Tibial nerve (tissue), 4 donors: ENCODE data around the gene STAT3. TPM values are rescaled to one million over a fixed set of nuclear protein-coding genes. Genes with fewer than 3 reads are reported as not detected.
"Not testable (repeated sequence)": the region's sequence is repeated elsewhere in the genome, so short reads cannot be mapped to it uniquely, and the experiment has no call there.

Experiments
- DNase-seq, 2 donors: peaks; one replicate each; pipeline ENCODE4 v3.0.0-alpha.2; 2019; ENCODE audit warnings: low spot score in 2 of 2
- H3K27ac ChIP-seq, 4 donors: fragments of 200-600 bp; sonication (generic) in 3 of 4; one replicate each; pipeline ENCODE4 v1.5.1; 2017 to 2019; ENCODE audit warnings: mild to moderate bottlenecking in 1 of 4
- H3K27me3 ChIP-seq, 2 donors: fragments of 200-600 bp; sonication (generic) in 1 of 2; one replicate each; pipeline versions ENCODE4 v1.5.1 to v1.6.0; 2017 to 2019
- H3K36me3 ChIP-seq, 3 donors: fragments of 200-600 bp; sonication (generic); one replicate each; pipeline ENCODE4 v1.5.1; 2018 to 2019
- H3K4me1 ChIP-seq, 4 donors: fragments of 200-600 bp; sonication (generic) in 3 of 4; one replicate each; pipeline ENCODE4 v1.5.1; 2017 to 2019
- H3K4me3 ChIP-seq, 4 donors: fragments of 200-600 bp; sonication (generic) in 3 of 4; one replicate each; pipeline ENCODE4 v1.5.1; 2017 to 2019; ENCODE audit warnings: mild to moderate bottlenecking in 1 of 4, moderate library complexity in 1 of 4
- H3K9me3 ChIP-seq, 4 donors: fragments of 200-600 bp; sonication (generic) in 3 of 4; one replicate each; pipeline ENCODE4 v1.5.1; 2017 to 2019
- CTCF ChIP-seq, 5 experiments: fragments of 200-600 bp in 3 of 5; fragments of 450-650 bp in 2 of 5; sonication (generic) in 3 of 5; IDR thresholded peaks; one replicate each; pipeline ENCODE4 v1.5.1; 2016 to 2019; ENCODE audit warnings: antibody characterized with exemption in 5 of 5, mild to moderate bottlenecking in 3 of 5, moderate library complexity in 2 of 5
- EP300 ChIP-seq, 2 donors: sonication (generic); formaldehyde crosslinking; IDR thresholded peaks; one replicate each; pipeline ENCODE4 v1.6.1; 2017; ENCODE audit warnings: antibody characterized with exemption in 2 of 2, mild to moderate bottlenecking in 1 of 2
- POLR2A ChIP-seq, 2 donors: fragments of 450-650 bp; IDR thresholded peaks; one replicate each; pipeline ENCODE4 v1.6.1; 2017; ENCODE audit warnings: antibody characterized with exemption in 2 of 2, mild to moderate bottlenecking in 2 of 2, moderate library complexity in 2 of 2
- WGBS, 2 donors: methylation state at CpG; one replicate each; pipeline ENCODE4 v1.1.5; 2018; 5-methylcytosine and 5-hydroxymethylcytosine counted together
- total RNA-seq, 4 donors: library from RNA; depleted of rRNA; stranded (reverse); fragments of >200 nt; gene quantifications; one replicate each; pipeline ENCODE4 v1.1.0, GENCODE V29; 2016

The STAT3 gene
- total RNA-seq, 4 donors from 2014 or later: 133 to 322 (median 188) TPM

GRCh38 chr17:42378959-42379594, 9.2 kb downstream of the STAT3 start:
- Histone ChIP-seq H3K27me3 (no peaks in the 10 kb centered on the region), H3K4me3 (peak overlapping the region; percentile 1 to 40 (median 29)), H3K27ac (peak overlapping the region; percentile 61 to 82 (median 72)), H3K4me1 (peaks cover 0 to 85% (median 29%) of the 10 kb centered on the region in 4 donors), H3K9me3 (no peaks in the 10 kb centered on the region), H3K36me3 (peaks cover 0 to 16% (median 0%) of the 10 kb centered on the region in 3 donors)
- WGBS, 2 donors: 9 to 14% methylated on average over 6 of the region's 6 CpGs
- no peak for DNase-seq
- TF ChIP-seq POLR2A (IDR thresholded peaks at IDR 0.05) (no peak), EP300 (IDR thresholded peaks at IDR 0.05) (peak in 1 of 2 donors; percentile 30)

DNA sequence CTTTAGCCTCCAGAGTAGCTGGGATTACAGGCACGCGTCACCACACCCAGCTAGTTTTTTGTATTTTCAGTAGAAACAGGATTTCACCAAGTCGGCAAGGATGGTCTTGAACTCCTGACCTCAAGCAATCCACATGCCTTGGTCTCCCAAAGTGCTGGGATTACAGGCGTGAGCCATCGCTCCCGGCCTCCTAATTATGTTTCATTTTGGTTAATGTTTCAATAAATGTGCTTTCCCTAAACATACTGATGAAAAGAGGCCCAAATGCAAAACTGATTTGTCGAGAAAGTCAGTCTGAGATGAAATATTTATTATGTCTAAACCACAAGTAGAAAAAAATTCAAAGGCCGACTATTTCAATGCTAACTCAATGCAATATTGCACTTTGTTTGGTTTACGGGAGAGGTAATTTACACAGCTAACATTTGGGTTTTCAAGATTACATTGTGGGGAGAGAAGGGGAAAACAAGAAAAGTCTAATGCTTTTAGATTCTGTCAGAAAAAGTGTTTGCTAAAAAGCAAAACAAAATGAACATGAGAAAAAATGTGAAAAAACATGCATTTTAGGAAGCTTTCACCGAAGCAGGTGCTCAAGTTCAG, 9.8 kb downstream of the STAT3 start:
- TF ChIP-seq CTCF (IDR thresholded peaks at IDR 0.05) (no peak), POLR2A (IDR thresholded peaks at IDR 0.05) (no peak), EP300 (IDR thresholded peaks at IDR 0.05) (no peak)
- DNase-seq: no peak
- H3K9me3 ChIP-seq: no peaks in the 10 kb centered on the region
- H3K4me3 ChIP-seq: peak overlapping the region in 3 of 4 donors; percentile 1 to 40 (median 32)
- H3K27ac ChIP-seq: peak overlapping the region; percentile 17 to 82 (median 72)
- no peaks in the 10 kb centered on the region for H3K27me3 ChIP-seq
- peaks cover 0 to 83% (median 30%) of the 10 kb centered on the region in 4 donors for H3K4me1 ChIP-seq
- peaks cover 0 to 10% (median 0%) of the 10 kb centered on the region in 3 donors for H3K36me3 ChIP-seq
- 46 to 55% methylated on average over 10 of the region's 10 CpGs for WGBS, 2 donors

DNA sequence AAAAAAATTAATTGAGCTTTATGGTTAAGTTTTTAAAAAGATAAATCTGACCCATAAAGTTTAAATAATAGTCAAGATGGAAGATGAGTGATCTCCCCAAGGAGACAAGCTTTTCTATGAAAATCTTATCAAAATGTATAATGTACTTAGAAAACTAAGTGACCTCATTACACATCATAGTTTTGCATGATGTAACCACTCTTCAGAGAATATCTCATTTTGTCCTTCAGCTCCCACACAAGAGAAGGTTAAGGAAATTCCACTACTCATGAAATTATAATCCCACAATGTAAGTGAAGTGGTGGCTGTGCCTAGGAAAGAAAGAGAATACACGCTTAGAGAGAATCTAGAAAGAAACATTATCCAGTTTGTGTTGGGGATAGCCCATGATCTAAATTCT, 14.3 kb downstream of the STAT3 start:
- DNase-seq: no peak
- no peak overlapping the region for H3K27ac ChIP-seq
- H3K4me1 ChIP-seq: peaks cover 0 to 49% (median 23%) of the 10 kb centered on the region in 4 donors
- no peak overlapping the region for H3K4me3 ChIP-seq
- H3K36me3 ChIP-seq: peaks cover 0 to 24% (median 0%) of the 10 kb centered on the region in 3 donors
- TF ChIP-seq CTCF (IDR thresholded peaks at IDR 0.05): no peak
- TF ChIP-seq POLR2A (IDR thresholded peaks at IDR 0.05): no peak
- no peak for TF ChIP-seq EP300 (IDR thresholded peaks at IDR 0.05)
- WGBS, 2 donors: 95 to 97% methylated on average over 1 of the region's 1 CpG
- no peaks in the 10 kb centered on the region for H3K9me3 ChIP-seq
- no peaks in the 10 kb centered on the region for H3K27me3 ChIP-seq

DNA sequence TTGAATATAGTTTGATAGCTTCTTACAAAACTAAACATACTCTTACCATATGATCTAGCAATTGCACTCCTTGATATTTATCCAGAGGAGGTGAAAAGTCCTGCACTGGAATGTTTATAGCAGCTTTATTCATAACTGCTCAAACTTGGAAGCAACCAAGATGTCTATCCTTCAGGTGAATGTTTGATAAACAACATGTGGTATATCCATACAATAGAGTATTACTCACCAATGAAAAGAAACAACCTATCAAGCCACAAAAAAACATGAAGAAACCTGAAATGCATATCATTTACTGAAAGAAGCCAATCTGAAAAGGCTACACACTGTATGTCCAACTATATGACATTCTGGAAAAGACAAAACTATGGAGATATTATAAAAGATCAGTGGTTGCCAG, 16.1 kb downstream of the STAT3 start:
- Histone ChIP-seq H3K27me3 (no peaks in the 10 kb centered on the region), H3K9me3 (no peaks in the 10 kb centered on the region), H3K36me3 (peaks cover 0 to 24% (median 0%) of the 10 kb centered on the region in 3 donors), H3K27ac (no peak overlapping the region), H3K4me3 (no peak overlapping the region), H3K4me1 (peaks cover 0 to 46% (median 17%) of the 10 kb centered on the region in 4 donors)
- no peak for TF ChIP-seq POLR2A (IDR thresholded peaks at IDR 0.05)
- TF ChIP-seq CTCF (IDR thresholded peaks at IDR 0.05): no peak
- no peak for TF ChIP-seq EP300 (IDR thresholded peaks at IDR 0.05)
- no peak for DNase-seq

DNA sequence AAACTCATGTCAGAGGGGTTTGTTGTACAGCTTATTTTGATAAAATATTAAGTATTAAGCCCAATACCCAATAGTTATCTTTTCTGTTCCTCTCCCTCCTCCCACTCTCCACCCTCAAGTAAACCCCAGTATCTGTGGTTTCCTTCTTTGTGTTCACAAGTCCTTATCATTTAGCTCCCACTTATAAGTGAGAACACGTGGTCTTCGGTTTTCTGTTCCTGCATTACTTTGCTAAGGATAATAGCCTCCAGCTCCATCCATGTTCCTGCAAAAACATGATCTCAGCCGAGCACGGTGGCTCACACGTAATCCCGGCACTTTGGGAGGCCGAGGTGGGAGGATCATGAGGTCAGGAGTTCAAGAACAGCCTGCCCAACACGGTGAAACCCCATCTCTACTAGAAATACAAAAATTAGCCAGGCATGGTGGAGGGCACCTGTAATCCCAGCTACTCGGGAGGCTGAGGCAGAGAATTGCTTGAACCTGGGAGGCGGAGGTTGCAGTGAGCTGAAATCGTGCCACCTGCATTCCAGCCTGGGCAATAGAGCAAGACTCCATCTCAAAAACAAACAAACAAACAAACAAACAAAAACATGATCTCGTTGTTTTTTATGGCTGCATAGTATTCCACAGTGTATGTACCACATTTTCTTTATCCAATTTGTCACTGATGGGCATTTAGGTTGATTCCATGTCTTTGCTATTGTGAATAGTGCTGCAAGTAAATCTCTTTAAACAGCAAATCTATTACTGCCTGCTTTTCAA, 19.3 kb downstream of the STAT3 start:
- DNase-seq, H3K9me3 ChIP-seq, H3K4me3 ChIP-seq, H3K27me3 ChIP-seq, H3K27ac ChIP-seq: not testable (repeated sequence)
- 77 to 78% methylated on average over 12 of the region's 12 CpGs for WGBS, 2 donors
- Histone ChIP-seq H3K36me3 (peaks cover 0 to 24% (median 0%) of the 10 kb centered on the region in 3 donors), H3K4me1 (peaks cover 0 to 49% (median 32%) of the 10 kb centered on the region in 4 donors)

GRCh38 chr17:42368310-42368709, 19.9 kb downstream of the STAT3 start:
- DNase-seq, H3K27ac ChIP-seq, H3K9me3 ChIP-seq, H3K4me3 ChIP-seq, H3K27me3 ChIP-seq: not testable (repeated sequence)
- 80 to 81% methylated on average over 5 of the region's 5 CpGs for WGBS, 2 donors
- H3K4me1 ChIP-seq: peaks cover 0 to 53% (median 36%) of the 10 kb centered on the region in 4 donors
- H3K36me3 ChIP-seq: peaks cover 0 to 24% (median 0%) of the 10 kb centered on the region in 3 donors

GRCh38 chr17:42366176-42367023, 21.8 kb downstream of the STAT3 start:
- not testable (repeated sequence) for H3K4me3 ChIP-seq, DNase-seq, H3K9me3 ChIP-seq, H3K27me3 ChIP-seq, H3K36me3 ChIP-seq
- 80 to 85% methylated on average over 13 of the region's 13 CpGs for WGBS, 2 donors
- Histone ChIP-seq H3K27ac (peak overlapping the region in 3 of 4 donors; percentile 37 to 64 (median 41)), H3K4me1 (peaks cover 0 to 72% (median 53%) of the 10 kb centered on the region in 4 donors)
